Activated CD8-positive, alpha-beta memory T cell treated with anti-CD3 and anti-CD28 coated beads for 1 hour (primary cell): ENCODE data around the gene VPS16.
"Not testable (repeated sequence)": the region's sequence is repeated elsewhere in the genome, so short reads cannot be mapped to it uniquely, and the experiment has no call there.

ENCODE experiments used
- DNase-seq, 2 donors: peaks; one replicate each; pipeline ENCODE4 v3.0.0-alpha.2; 2020; ENCODE audit warnings: low read depth in 1 of 2; ENCODE audit errors: extremely low read depth in 1 of 2

VPS16 gene

GRCh38 chr20:2894221-2894620, 53.7 kb downstream of the VPS16 start:
- no peak for DNase-seq

- not testable (repeated sequence) for DNase-seq
Observed at GRCh38 chr20:2895154-2895553, 54.6 kb downstream of the VPS16 start.

GRCh38 chr20:2899243-2899642, 58.7 kb downstream of the VPS16 start:
- no peak for DNase-seq

GRCh38 chr20:2900845-2901592, 60.5 kb downstream of the VPS16 start:
- DNase-seq: no peak

GRCh38 chr20:2902291-2902690, 61.7 kb downstream of the VPS16 start:
- DNase-seq: no peak

GRCh38 chr20:2902818-2903217, 62.3 kb downstream of the VPS16 start:
- DNase-seq: no peak

- no peak for DNase-seq
Observed at GRCh38 chr20:2903686-2904085, 63.1 kb downstream of the VPS16 start.

GRCh38 chr20:2907519-2907918, 67.0 kb downstream of the VPS16 start:
- no peak for DNase-seq

- no peak for DNase-seq
Observed at GRCh38 chr20:2909953-2910352, 69.4 kb downstream of the VPS16 start.

GRCh38 chr20:2911200-2911599, 70.7 kb downstream of the VPS16 start:
- DNase-seq: no peak

- no peak for DNase-seq
Observed at GRCh38 chr20:2914160-2914559, 73.6 kb downstream of the VPS16 start.
